Measurements from ENCODE around the gene USPL1. TPM values are rescaled to one million over a fixed set of nuclear protein-coding genes. Genes with fewer than 3 reads are reported as not detected.

The USPL1 gene
- total and polyA plus RNA-seq, 2 of the 13 experiments (the other 11 are each of a cell fraction or from before 2014, with no cell fraction given), result 13.7 to 15.9 TPM

DNA sequence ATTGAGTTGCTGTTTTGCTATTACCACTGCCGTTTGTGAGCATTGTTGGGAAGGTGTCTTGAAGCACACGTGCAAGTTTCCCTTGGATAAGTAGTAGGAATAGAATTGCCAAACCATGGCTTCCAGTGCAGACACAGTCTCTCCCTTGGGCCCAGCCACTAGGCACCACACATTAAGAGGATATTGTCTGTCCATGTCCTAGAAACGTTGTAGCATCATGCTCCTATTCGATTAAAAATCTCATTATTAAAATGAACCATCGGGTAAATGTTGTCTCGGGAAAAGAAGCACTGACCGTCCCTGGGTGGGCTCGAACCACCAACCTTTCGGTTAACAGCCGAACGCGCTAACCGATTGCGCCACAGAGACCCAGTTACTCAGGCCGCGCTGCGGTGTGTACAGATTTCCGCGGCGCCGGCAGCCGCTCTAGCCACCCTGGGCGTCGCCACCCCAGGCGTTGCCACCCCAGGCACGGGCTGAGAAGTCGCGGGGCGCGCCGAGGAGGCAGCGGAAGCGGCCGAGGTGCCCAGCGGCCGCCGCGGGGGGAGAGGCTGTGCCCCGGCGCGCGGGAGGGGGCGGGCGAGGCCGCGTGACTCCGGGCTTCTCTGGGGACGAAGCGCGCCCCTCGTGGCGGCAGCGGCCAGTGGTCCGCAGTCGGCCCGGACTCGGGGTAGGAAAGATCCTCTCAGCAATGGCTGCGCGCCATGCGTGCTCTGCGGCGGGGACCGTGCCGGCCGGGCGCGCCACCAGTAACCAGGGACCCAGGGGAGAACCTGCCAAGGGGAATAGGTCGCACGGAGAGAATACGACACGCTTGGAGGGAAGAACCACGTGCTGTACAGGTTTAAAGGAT lies 56.2 kb downstream of the USPL1 start (continued):
- TF ChIP-seq SYNCRIP (IDR thresholded peaks at IDR 0.05; ENCODE audit: insufficient read depth, low read depth, low read length), result no peak
- TF ChIP-seq NPAS2 (CRISPR knock-in tag; IDR thresholded peaks at IDR 0.05; ENCODE audit: borderline replicate concordance), result no peak
- TF ChIP-seq ZNF230 (CRISPR knock-in tag; IDR thresholded peaks at IDR 0.05), result no peak
- TF ChIP-seq REXO4 (CRISPR knock-in tag; IDR thresholded peaks at IDR 0.05; ENCODE audit: borderline replicate concordance), result no peak
- no peak for TF ChIP-seq IKZF1 (IDR thresholded peaks at IDR 0.05)
- peak; percentile 40; the same call in 1 of the 2 replicates for TF ChIP-seq TAF1 (CRISPR knock-in tag; IDR thresholded peaks at IDR 0.05)
- no peak for TF ChIP-seq ARHGAP35 (CRISPR knock-in tag; IDR thresholded peaks at IDR 0.05; ENCODE audit: borderline replicate concordance)
- no peak for TF ChIP-seq KLF6 (CRISPR knock-in tag; IDR thresholded peaks at IDR 0.05)
- TF ChIP-seq SSRP1 (CRISPR knock-in tag; IDR thresholded peaks at IDR 0.05), result peak; percentile 95
- peak in 1 of 2 experiments; percentile 67; a peak in 2 of 4 replicates for TF ChIP-seq EP300 (IDR thresholded peaks at IDR 0.05; ENCODE audit: low read depth in 2 of 2, low read length in 2 of 2)
- no peak for TF ChIP-seq EP300 (CRISPR knock-in tag; IDR thresholded peaks at IDR 0.05; ENCODE audit: borderline replicate concordance)
- no peak for TF ChIP-seq PPARG (CRISPR knock-in tag; conservative IDR thresholded peaks at IDR 0.05)
- TF ChIP-seq, protein P1, sequence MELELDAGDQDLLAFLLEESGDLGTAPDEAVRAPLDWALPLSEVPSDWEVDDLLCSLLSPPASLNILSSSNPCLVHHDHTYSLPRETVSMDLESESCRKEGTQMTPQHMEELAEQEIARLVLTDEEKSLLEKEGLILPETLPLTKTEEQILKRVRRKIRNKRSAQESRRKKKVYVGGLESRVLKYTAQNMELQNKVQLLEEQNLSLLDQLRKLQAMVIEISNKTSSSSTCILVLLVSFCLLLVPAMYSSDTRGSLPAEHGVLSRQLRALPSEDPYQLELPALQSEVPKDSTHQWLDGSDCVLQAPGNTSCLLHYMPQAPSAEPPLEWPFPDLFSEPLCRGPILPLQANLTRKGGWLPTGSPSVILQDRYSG (CRISPR knock-in tag; IDR thresholded peaks at IDR 0.05), result no peak
- TF ChIP-seq HMG20A (CRISPR knock-in tag; IDR thresholded peaks at IDR 0.05; ENCODE audit: borderline replicate concordance), result no peak
- no peak for TF ChIP-seq ZKSCAN8 (CRISPR knock-in tag; IDR thresholded peaks at IDR 0.05; ENCODE audit: borderline replicate concordance)
- peak; percentile 42; the same call in 1 of the 2 replicates for TF ChIP-seq ZBTB3 (CRISPR knock-in tag; IDR thresholded peaks at IDR 0.05; ENCODE audit: borderline replicate concordance, low read depth)
- TF ChIP-seq, protein P2, sequence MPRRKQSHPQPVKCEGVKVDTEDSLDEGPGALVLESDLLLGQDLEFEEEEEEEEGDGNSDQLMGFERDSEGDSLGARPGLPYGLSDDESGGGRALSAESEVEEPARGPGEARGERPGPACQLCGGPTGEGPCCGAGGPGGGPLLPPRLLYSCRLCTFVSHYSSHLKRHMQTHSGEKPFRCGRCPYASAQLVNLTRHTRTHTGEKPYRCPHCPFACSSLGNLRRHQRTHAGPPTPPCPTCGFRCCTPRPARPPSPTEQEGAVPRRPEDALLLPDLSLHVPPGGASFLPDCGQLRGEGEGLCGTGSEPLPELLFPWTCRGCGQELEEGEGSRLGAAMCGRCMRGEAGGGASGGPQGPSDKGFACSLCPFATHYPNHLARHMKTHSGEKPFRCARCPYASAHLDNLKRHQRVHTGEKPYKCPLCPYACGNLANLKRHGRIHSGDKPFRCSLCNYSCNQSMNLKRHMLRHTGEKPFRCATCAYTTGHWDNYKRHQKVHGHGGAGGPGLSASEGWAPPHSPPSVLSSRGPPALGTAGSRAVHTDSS (CRISPR knock-in tag; conservative IDR thresholded peaks at IDR 0.05), result no peak
- TF ChIP-seq ZNF619 (CRISPR knock-in tag; IDR thresholded peaks at IDR 0.05), result 0 out of 2 replicates have a peak, but pooled peaks have one; percentile 47
- no peak for TF ChIP-seq NONO (IDR thresholded peaks at IDR 0.05)
- TF ChIP-seq NONO (CRISPR knock-in tag; conservative IDR thresholded peaks at IDR 0.05), result peak; percentile 77
- TF ChIP-seq ZBTB42 (CRISPR knock-in tag; IDR thresholded peaks at IDR 0.05), result no peak
- no peak for TF ChIP-seq AKAP8 (CRISPR knock-in tag; IDR thresholded peaks at IDR 0.05)
- TF ChIP-seq ISL2 (CRISPR knock-in tag; IDR thresholded peaks at IDR 0.05), result peak; percentile 49; the same call in 1 of the 2 replicates
- TF ChIP-seq CBX5 (CRISPR knock-in tag; IDR thresholded peaks at IDR 0.05; ENCODE audit: borderline replicate concordance), result peak; percentile 58; the same call in 1 of the 2 replicates
- TF ChIP-seq STAT5B (CRISPR knock-in tag; IDR thresholded peaks at IDR 0.05), result no peak
- no peak; the same call in 1 of the 2 replicates for TF ChIP-seq ZNF564 (CRISPR knock-in tag; IDR thresholded peaks at IDR 0.05)
